H9 (cell line): Measurements from ENCODE around the gene SBNO1. TPM values are rescaled to one million over a fixed set of nuclear protein-coding genes. Genes with fewer than 3 reads are reported as not detected.

ENCODE experiments used
- DNase-seq: peaks from one replicate; pipeline ENCODE4 v3.0.0-alpha.2; 2017
- H2AFZ ChIP-seq: one replicate; pipeline ENCODE4 v1.6.1; 2013; ENCODE audit warnings: mild to moderate bottlenecking, low read length, control low read depth, moderate library complexity
- H2AK5ac ChIP-seq: 2 replicates; pipeline ENCODE4 v1.6.1; 2013; ENCODE audit warnings: low read length, control low read depth, mixed read lengths; ENCODE audit not compliant: insufficient read length
- H2BK120ac ChIP-seq: one replicate; pipeline ENCODE4 v1.6.1; 2013; ENCODE audit warnings: low read depth, mild to moderate bottlenecking, low read length, control low read depth, inconsistent platforms; ENCODE audit not compliant: poor library complexity, severe bottlenecking
- H2BK12ac ChIP-seq: 2 replicates; pipeline ENCODE4 v1.6.1; 2013; ENCODE audit warnings: low read length, control low read depth, mixed read lengths, low read depth; ENCODE audit not compliant: insufficient read length
- H2BK15ac ChIP-seq: 2 replicates; pipeline ENCODE4 v1.6.1; 2013; ENCODE audit warnings: low read depth, low read length, control low read depth
- H2BK20ac ChIP-seq: one replicate; pipeline ENCODE4 v1.6.1; 2013; ENCODE audit warnings: low read depth, mild to moderate bottlenecking, low read length, control low read depth, inconsistent platforms; ENCODE audit not compliant: poor library complexity, severe bottlenecking
- H2BK5ac ChIP-seq: 2 replicates; pipeline ENCODE4 v1.6.1; 2013; ENCODE audit warnings: low read length, control low read depth, mixed read lengths; ENCODE audit not compliant: insufficient read length
- H3K14ac ChIP-seq: 2 replicates; pipeline ENCODE4 v1.6.1; 2013; ENCODE audit warnings: low read length, control low read depth; ENCODE audit not compliant: insufficient read depth
- H3K18ac ChIP-seq: 2 replicates; pipeline ENCODE4 v1.6.1; 2013; ENCODE audit warnings: low read depth, mild to moderate bottlenecking, mixed read lengths, low read length, control low read depth; ENCODE audit not compliant: insufficient read length
- H3K23ac ChIP-seq: 2 replicates; pipeline ENCODE4 v1.6.1; 2013; ENCODE audit warnings: low read length, control low read depth, mixed read lengths, low read depth; ENCODE audit not compliant: insufficient read length
- H3K23me2 ChIP-seq: 2 replicates; pipeline ENCODE4 v1.6.1; 2013; ENCODE audit warnings: low read depth, mild to moderate bottlenecking, mixed read lengths, low read length, control low read depth; ENCODE audit not compliant: insufficient read length, poor library complexity, severe bottlenecking
- H3K27ac ChIP-seq: 2 replicates; pipeline ENCODE4 v1.5.1; 2013; ENCODE audit warnings: low read length, control low read depth, mixed read lengths, low read depth; ENCODE audit not compliant: insufficient read length
- H3K27me3 ChIP-seq: 2 replicates; pipeline ENCODE4 v1.6.1; 2013; ENCODE audit warnings: low read length, control low read depth, inconsistent platforms; ENCODE audit not compliant: insufficient read depth
- H3K4ac ChIP-seq: 2 replicates; pipeline ENCODE4 v1.6.1; 2013; ENCODE audit warnings: low read depth, mild to moderate bottlenecking, control low read depth, inconsistent platforms, low read length, moderate library complexity
- H3K4me1 ChIP-seq: 2 replicates; pipeline ENCODE4 v1.6.1; 2013; ENCODE audit warnings: low read length, control low read depth, inconsistent platforms; ENCODE audit not compliant: insufficient read depth
- H3K4me2 ChIP-seq: 2 replicates; pipeline ENCODE4 v1.6.1; 2013; ENCODE audit warnings: low read length, control low read depth, mixed read lengths; ENCODE audit not compliant: insufficient read length, insufficient read depth
- H3K56ac ChIP-seq: 2 replicates; pipeline ENCODE4 v1.6.1; 2013; ENCODE audit warnings: low read depth, mild to moderate bottlenecking, mixed read lengths, low read length, control low read depth; ENCODE audit not compliant: insufficient read length
- H3K79me1 ChIP-seq: 2 replicates; pipeline ENCODE4 v1.6.1; 2013; ENCODE audit warnings: low read depth, mild to moderate bottlenecking, moderate library complexity, low read length, control low read depth, inconsistent platforms; ENCODE audit not compliant: insufficient read depth, poor library complexity, severe bottlenecking
- H3K79me2 ChIP-seq: 2 replicates; pipeline ENCODE4 v1.6.1; 2013; ENCODE audit warnings: low read length, control low read depth, inconsistent platforms; ENCODE audit not compliant: insufficient read depth
- H3K9ac ChIP-seq: 2 replicates; pipeline ENCODE4 v1.6.1; 2013; ENCODE audit warnings: low read length, control low read depth, mixed read lengths; ENCODE audit not compliant: insufficient read length; ENCODE audit errors: extremely low read depth
- H3K9me3 ChIP-seq: one replicate; pipeline ENCODE4 v1.6.1; 2013; ENCODE audit warnings: low read depth, low read length, inconsistent platforms; ENCODE audit not compliant: control insufficient read depth
- H3T11ph ChIP-seq: one replicate; pipeline ENCODE4 v1.6.1; 2013; ENCODE audit warnings: mild to moderate bottlenecking, low read length, control low read depth, inconsistent platforms
- H4K20me1 ChIP-seq: one replicate; pipeline ENCODE4 v1.6.1; 2013; ENCODE audit not compliant: control insufficient read depth, insufficient read length, insufficient read depth
- H4K5ac ChIP-seq: 2 replicates; pipeline ENCODE4 v1.6.1; 2013; ENCODE audit warnings: low read depth, mild to moderate bottlenecking, mixed read lengths, low read length, control low read depth; ENCODE audit not compliant: insufficient read length
- H4K8ac ChIP-seq: replicated peaks from 2 replicates; pipeline ENCODE4 v1.6.1; 2013; ENCODE audit warnings: low read length, control low read depth, mixed read lengths, low read depth; ENCODE audit not compliant: insufficient read length
- H4K91ac ChIP-seq: 2 replicates; pipeline ENCODE4 v1.6.1; 2013; ENCODE audit warnings: low read depth, mild to moderate bottlenecking, moderate library complexity, mixed read lengths, low read length, control low read depth; ENCODE audit not compliant: insufficient read length
- H3K27ac Mint-ChIP-seq, 3 experiments: 2 replicates in 2 of 3; 3 replicates in 1 of 3; pipeline ENCODE4 v1.8.0; 2020 to 2021; ENCODE audit warnings: mixed read lengths in 3 of 3, mild to moderate bottlenecking in 1 of 3, moderate library complexity in 1 of 3
- H3K27me3 Mint-ChIP-seq: 2 replicates; pipeline ENCODE4 v1.8.0; 2021; ENCODE audit warnings: low read depth, mild to moderate bottlenecking, moderate library complexity, mixed read lengths
- H3K36me3 Mint-ChIP-seq, 3 experiments: 2 replicates in 2 of 3; 3 replicates in 1 of 3; pipeline ENCODE4 v1.8.0; 2020 to 2021; ENCODE audit warnings: low read depth in 3 of 3, mixed read lengths in 3 of 3; ENCODE audit not compliant: insufficient read depth in 1 of 3
- H3K4me1 Mint-ChIP-seq, 2 experiments: 2 replicates each; pipeline ENCODE4 v1.8.0; 2020; ENCODE audit warnings: mixed read lengths in 2 of 2
- H3K4me3 Mint-ChIP-seq, 2 experiments: 2 replicates in 1 of 2; 3 replicates in 1 of 2; pipeline ENCODE4 v1.8.0; 2020 to 2021; ENCODE audit warnings: mild to moderate bottlenecking in 2 of 2, mixed read lengths in 2 of 2, moderate library complexity in 1 of 2
- H3K9me3 Mint-ChIP-seq, 2 experiments: 2 replicates in 1 of 2; 3 replicates in 1 of 2; pipeline ENCODE4 v1.8.0; 2020; ENCODE audit warnings: mild to moderate bottlenecking in 2 of 2, mixed read lengths in 2 of 2, moderate library complexity in 1 of 2
- WGBS: extraction: QIAGEN DNeasy Blood & Tissue Kit; methylation state at CpG from one replicate; pipeline ENCODE4 v1.1.7; 2013; ENCODE audit warnings: missing lambda C conversion rate, low lambda C conversion rate, mixed read lengths; ENCODE audit not compliant: insufficient read length; ENCODE audit errors: extremely low coverage; 5-methylcytosine and 5-hydroxymethylcytosine counted together
- total RNA-seq: library from RNA; stranded (reverse); gene quantifications from 2 replicates; pipeline ENCODE4 v1.2.1, GENCODE V29; 2021
- TF ChIP-seq, protein P1 (sequence below): fragments of 200-600 bp; sonication (generic); conservative IDR thresholded peaks from 3 replicates; pipeline ENCODE4 v1.8.0; 2021; ENCODE audit warnings: antibody characterized with exemption, mild to moderate bottlenecking

SBNO1 gene
- total RNA-seq, 1 experiment from 2014 or later = 47.5 TPM

DNA sequence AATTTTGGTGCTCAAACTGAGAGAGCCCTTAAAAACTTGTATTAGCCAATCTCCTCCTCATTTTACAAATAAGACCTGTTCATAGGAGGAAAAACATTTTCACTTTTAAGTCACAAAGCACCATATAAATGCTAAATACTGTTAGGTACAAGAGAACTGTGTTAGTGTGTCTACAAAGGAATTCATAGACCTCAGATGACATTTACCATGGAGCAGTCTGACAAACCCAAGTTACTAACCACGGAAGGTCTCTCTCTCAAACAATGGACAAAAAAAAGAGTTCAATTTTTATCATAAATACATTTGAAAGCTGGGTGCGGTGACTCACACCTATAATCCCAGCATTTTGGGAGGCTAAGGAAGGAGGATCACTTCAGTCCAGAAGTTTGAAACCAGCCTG is 10.0 kb downstream of the SBNO1 start:
- Histone ChIP-seq H3K14ac (no peak overlapping the region), H3T11ph (no peak overlapping the region), H3K4me1 (peaks cover 2% of the 10 kb centered on the region; the same call in 1 of the 2 replicates), H3K79me1 (peaks cover 18% of the 10 kb centered on the region), H2BK120ac (no peak overlapping the region), H3K23me2 (no peaks in the 10 kb centered on the region), H4K8ac (no peak overlapping the region), H2AK5ac (no peak overlapping the region), H3K79me2 (peaks cover 45% of the 10 kb centered on the region; the same call in 1 of the 2 replicates), H3K4me2 (no peak overlapping the region), H3K9ac (no peak overlapping the region), H2BK20ac (no peak overlapping the region), H4K20me1 (no peaks in the 10 kb centered on the region), H3K23ac (no peak overlapping the region), H2BK12ac (no peak overlapping the region), H2BK15ac (no peak overlapping the region), H4K5ac (no peak overlapping the region), H3K4ac (no peak overlapping the region), H3K9me3 (no peaks in the 10 kb centered on the region), H2AFZ (no peak overlapping the region), H4K91ac (no peak overlapping the region), H3K56ac (no peak overlapping the region), H3K27ac (no peak overlapping the region), H2BK5ac (no peak overlapping the region), H3K18ac (no peak overlapping the region), H3K27me3 (no peaks in the 10 kb centered on the region)
- TF ChIP-seq, protein P1, sequence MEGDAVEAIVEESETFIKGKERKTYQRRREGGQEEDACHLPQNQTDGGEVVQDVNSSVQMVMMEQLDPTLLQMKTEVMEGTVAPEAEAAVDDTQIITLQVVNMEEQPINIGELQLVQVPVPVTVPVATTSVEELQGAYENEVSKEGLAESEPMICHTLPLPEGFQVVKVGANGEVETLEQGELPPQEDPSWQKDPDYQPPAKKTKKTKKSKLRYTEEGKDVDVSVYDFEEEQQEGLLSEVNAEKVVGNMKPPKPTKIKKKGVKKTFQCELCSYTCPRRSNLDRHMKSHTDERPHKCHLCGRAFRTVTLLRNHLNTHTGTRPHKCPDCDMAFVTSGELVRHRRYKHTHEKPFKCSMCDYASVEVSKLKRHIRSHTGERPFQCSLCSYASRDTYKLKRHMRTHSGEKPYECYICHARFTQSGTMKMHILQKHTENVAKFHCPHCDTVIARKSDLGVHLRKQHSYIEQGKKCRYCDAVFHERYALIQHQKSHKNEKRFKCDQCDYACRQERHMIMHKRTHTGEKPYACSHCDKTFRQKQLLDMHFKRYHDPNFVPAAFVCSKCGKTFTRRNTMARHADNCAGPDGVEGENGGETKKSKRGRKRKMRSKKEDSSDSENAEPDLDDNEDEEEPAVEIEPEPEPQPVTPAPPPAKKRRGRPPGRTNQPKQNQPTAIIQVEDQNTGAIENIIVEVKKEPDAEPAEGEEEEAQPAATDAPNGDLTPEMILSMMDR = no peak
- Mint-ChIP-seq H3K36me3 (peaks cover 0 to 15% (median 11%) of the 10 kb centered on the region in 3 experiments; a peak in 4 of 7 replicates), H3K27ac (no peak overlapping the region), H3K27me3 (no peaks in the 10 kb centered on the region), H3K4me3 (no peak overlapping the region), H3K9me3 (no peaks in the 10 kb centered on the region), H3K4me1 (peaks cover 5 to 12% of the 10 kb centered on the region in 2 experiments)
- DNase-seq = no peak
- WGBS = no CpG with 5 or more reads among the region's 2 CpGs
